Upper lobe of left lung (tissue), 4 donors: ENCODE measurements around the gene SEPTIN2.

Experiments
- EP300 ChIP-seq, 4 donors: sonication (generic); formaldehyde crosslinking; IDR thresholded peaks; one replicate each; pipeline ENCODE4 v1.5.1; 2017; ENCODE audit warnings: antibody characterized with exemption in 4 of 4, control low read depth in 2 of 4
- POLR2A ChIP-seq, 4 donors: fragments of 450-650 bp; IDR thresholded peaks; one replicate each; pipeline ENCODE4 v1.5.1; 2016 to 2017; ENCODE audit warnings: antibody characterized with exemption in 4 of 4, mild to moderate bottlenecking in 2 of 4
- POLR2AphosphoS5 ChIP-seq, 2 donors: sonication (generic); formaldehyde crosslinking; IDR thresholded peaks; one replicate each; pipeline ENCODE4 v1.5.1; 2017; ENCODE audit warnings: antibody characterized with exemption in 2 of 2
- TF ChIP-seq, protein P1 (sequence below), 6 experiments: fragments of 450-650 bp in 4 of 6; fragments of 200-600 bp in 2 of 6; sonication (generic) in 2 of 6; IDR thresholded peaks; one replicate each; pipeline ENCODE4 v1.5.1; 2016 to 2019; ENCODE audit warnings: antibody characterized with exemption in 6 of 6

GRCh38 chr2:241355983-241356870 lies 40.5 kb downstream of the SEPTIN2 start, which contains the start of gene FARP2:
- TF ChIP-seq, protein P1, sequence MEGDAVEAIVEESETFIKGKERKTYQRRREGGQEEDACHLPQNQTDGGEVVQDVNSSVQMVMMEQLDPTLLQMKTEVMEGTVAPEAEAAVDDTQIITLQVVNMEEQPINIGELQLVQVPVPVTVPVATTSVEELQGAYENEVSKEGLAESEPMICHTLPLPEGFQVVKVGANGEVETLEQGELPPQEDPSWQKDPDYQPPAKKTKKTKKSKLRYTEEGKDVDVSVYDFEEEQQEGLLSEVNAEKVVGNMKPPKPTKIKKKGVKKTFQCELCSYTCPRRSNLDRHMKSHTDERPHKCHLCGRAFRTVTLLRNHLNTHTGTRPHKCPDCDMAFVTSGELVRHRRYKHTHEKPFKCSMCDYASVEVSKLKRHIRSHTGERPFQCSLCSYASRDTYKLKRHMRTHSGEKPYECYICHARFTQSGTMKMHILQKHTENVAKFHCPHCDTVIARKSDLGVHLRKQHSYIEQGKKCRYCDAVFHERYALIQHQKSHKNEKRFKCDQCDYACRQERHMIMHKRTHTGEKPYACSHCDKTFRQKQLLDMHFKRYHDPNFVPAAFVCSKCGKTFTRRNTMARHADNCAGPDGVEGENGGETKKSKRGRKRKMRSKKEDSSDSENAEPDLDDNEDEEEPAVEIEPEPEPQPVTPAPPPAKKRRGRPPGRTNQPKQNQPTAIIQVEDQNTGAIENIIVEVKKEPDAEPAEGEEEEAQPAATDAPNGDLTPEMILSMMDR (IDR thresholded peaks at IDR 0.05) = peak in 2 of 6 experiments; percentile 4 to 22
- TF ChIP-seq POLR2A (IDR thresholded peaks at IDR 0.05) = peak in 3 of 4 donors; percentile 59 to 89 (median 87)
- TF ChIP-seq EP300 (IDR thresholded peaks at IDR 0.05) = no peak
- TF ChIP-seq POLR2AphosphoS5 (IDR thresholded peaks at IDR 0.05) = peak; percentile 75 to 83
